Body of pancreas (tissue), 4 donors: Measurements from ENCODE around the gene PML.

Experiments
- CTCF ChIP-seq, 7 experiments: fragments of 450-650 bp in 4 of 7; fragments of 200-600 bp in 3 of 7; sonication (generic) in 3 of 7; IDR thresholded peaks; one replicate each; pipeline ENCODE4 v1.5.1; 2016 to 2019; ENCODE audit warnings: antibody characterized with exemption in 7 of 7
- POLR2A ChIP-seq, 3 donors: fragments of 450-650 bp; IDR thresholded peaks; one replicate each; pipeline ENCODE4 v1.6.1; 2016; ENCODE audit warnings: antibody characterized with exemption in 3 of 3, mild to moderate bottlenecking in 2 of 3

- TF ChIP-seq POLR2A (IDR thresholded peaks at IDR 0.05) (no peak), CTCF (IDR thresholded peaks at IDR 0.05) (no peak)
Measured at GRCh38 chr15:73954188-73955145, 40.0 kb upstream of the PML start.
